NCI-H748 (cell line): ENCODE data around the gene WFIKKN2.

Experiments
- DNase-seq: peaks from one replicate; lab custom pipeline; 2025; ENCODE audit not compliant: unreplicated experiment; lab: John Stamatoyannopoulos, UW

The WFIKKN2 gene

DNA sequence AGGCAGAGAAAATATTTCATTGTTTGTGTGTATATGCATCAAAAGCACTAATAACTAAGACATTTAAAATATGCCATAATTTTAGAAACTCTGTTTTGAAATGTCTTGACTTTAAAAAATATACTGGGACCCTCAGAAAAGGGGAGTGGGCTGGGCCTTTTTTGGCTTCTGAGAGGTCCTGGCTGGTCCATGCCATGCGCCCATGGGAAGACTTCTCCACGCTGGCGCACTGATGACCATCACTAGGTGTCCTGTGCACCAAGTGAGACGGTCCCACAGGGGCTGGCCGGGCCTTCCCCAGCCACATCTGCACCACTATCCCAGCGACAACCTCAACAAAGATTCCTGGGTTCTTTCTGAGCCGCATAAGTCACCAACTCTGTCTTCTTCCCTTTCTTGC, 27.0 kb upstream of the WFIKKN2 start:
- DNase-seq = no peak

DNA sequence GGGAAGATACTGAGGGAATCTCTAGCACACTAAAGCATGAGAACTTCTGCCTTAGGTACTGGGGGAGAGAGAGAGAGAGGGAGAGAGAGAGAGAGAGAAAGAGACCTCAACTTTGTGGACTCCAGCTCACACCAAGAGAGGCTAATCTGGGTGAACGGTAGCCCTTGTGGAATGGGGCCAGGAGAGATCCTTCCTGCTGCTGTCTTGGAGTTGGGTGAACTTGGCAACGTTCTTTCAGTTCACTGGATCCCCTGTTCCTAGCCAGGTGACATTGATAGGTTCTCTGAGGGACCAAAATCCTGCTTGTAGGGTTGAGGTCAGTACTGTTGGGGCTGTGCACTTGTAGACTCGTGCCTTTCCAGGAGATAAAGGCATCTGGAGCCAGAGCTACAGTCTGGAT, 26.5 kb upstream of the WFIKKN2 start:
- no peak for DNase-seq

DNA sequence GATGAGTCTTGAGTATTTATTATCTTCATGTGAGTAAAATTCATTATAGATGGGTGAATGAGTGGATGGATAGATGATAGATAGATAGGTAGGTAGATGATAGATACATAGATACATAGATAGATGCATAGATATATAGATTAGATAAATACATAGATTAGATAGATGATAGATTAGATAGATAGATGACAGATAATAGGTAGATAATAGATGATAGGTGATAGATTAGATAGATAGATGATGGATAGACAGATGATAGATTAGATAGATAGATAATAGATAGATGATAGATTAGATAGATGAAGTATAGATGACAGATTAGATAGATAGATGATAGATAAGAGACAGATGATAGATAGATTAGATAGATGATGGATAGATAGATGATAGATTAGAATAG, 21.8 kb upstream of the WFIKKN2 start:
- no peak for DNase-seq

DNA sequence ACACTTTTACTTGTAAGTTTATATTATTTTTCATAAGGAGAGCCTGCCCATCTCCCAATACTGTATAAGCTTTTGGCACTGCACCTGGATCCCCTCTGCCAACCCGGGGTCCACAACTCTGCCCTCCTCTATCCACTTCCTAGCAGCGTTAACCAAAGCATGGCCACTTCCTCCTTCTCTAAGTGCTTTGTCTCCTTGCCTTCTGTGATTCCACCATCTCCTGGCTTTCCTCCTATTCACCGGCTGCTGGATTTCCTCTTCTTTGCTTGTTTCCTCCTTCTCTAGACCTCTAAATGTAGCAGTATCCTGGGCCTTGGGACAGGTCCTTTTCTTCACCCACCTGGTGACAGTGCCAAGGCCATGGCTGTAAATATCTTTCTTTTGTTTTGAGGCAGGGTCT, 20.0 kb upstream of the WFIKKN2 start:
- no peak for DNase-seq

DNA sequence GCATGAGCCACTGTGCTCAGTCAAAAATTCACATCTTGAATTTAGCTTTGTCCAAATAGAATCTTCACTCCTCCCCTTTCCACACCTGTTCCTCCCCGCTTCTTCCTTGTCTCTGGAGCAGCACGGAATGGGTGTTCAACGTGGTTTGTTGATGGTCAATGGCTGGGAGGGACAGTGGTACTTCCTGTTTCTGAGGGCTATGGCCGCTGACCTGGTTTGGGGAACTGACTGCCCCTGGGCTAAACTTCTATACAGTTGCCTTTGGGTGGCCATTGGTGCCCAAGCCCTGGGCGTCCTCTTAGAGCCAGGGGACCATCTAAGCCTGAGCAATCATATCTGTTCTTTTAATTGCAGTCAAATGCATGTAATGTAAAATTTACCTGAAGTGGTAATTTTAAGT, 19.1 kb upstream of the WFIKKN2 start:
- DNase-seq = no peak

DNA sequence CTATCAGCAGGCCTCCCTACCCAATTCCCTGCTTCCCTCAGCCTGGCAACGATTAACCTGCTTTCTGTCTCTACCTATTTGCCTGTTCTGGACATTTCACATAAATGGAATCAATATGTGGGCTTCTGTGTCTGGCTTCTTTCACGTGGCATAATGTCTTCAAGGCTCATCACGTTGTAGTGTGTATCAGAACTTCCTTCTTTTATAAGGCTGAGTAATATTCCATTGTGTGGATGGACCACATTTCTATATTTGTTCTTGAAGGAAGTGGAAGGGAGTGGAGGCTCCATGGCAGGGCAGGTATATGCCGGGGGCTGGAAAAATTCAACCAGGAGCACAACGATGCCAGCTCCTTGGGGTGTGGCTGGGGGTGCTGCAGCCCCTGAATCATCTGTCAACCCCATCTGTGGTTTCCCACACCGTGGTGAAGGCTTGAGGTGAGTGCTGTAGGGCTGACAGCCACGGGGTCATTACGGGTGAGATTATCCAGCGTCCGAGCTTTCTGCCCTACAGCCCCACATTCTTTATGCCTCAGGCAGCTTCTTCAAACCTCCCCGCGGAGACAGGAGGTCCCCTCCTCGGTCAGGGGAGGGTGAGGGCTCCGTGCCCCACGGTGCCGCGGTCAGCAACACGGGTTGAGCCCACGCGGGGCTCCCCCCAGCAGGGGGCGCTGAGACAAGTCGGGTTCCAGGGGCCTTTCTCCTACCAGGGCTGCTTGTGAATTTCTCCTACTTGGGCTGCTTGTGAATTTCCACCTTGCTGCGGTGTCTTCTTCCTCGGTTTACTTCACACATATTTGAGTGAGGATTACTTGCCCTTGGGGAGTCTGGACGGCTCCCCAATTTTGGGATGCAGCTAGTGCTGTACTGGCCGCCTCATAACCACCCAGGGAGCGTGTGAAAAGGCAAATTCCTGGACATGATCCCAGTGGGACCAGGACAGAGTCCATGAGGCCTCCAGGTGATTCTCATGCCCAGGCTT, 18.3 kb upstream of the WFIKKN2 start:
- peak; percentile 32 for DNase-seq

DNA sequence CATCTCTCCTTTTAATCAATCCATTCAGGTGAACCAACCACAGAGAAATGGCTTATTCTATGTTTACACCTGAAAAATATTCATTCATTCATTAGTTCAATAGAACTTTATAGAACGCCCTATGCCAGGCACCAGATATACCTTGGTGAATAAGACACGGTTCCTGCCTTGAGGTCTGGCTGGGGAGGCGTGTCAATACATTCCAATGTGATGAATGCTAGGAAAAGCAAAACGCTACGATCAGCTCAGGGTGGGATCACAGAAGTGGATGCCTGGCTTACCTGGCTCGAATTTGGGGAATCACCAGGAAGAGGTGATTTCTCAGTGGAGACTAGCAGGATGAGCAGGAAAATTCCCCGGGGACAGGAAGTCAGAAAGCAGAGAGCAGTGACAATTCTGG, 17.5 kb upstream of the WFIKKN2 start:
- DNase-seq = no peak

DNA sequence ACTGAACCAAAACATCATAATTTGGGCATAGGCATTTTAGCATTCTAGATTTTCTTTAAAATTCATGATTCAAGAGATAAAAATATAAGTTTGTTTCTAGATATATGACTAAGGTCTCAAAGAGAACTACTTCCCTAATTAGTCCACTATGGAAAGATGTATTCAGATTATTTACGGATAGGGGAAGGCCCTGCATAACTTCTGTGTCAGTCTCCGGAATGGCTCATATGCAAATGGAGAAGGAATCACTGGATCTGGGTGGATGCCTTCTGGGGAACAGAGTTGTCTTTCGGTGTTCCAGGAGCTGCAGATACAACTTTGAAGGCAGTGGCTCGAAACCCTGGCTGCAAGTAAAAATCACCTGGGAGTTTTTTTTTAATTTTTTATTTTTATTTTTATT, 17.1 kb upstream of the WFIKKN2 start:
- no peak for DNase-seq

DNA sequence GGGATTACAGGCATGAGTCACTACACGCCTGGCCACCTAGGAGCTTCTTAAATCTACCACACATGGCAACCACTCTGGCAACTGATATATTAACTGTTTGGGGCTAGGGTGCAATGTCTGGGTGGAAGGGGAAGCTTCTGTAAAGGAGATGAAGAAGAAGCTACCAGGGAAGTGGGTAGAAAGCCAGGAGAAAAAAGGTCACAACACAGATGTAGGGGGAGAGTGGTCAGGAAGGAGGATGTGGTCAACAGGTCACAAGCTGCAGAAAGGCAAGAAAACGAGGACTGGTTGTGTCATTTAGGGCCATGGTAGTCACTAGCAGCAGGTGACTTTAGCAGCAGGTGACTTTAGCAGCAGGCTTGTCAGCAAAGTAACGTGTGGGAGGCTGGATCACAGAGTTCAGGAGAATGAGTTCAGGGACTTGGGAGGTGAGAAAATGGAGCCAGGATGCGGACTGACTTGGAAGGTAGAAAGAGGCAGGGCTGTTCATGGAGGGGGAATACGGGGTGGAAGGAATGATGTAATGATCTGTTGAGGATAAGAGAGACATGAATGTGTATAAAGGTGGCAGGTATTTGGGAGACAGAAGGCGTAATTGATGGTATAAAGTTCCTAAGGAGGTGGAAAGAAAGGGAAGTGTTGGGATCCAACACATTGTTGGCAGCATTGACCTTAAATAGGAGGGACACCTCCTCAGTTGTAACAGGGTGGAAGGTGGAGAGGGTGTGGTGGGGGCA, 16.3 kb upstream of the WFIKKN2 start:
- DNase-seq = no peak

DNA sequence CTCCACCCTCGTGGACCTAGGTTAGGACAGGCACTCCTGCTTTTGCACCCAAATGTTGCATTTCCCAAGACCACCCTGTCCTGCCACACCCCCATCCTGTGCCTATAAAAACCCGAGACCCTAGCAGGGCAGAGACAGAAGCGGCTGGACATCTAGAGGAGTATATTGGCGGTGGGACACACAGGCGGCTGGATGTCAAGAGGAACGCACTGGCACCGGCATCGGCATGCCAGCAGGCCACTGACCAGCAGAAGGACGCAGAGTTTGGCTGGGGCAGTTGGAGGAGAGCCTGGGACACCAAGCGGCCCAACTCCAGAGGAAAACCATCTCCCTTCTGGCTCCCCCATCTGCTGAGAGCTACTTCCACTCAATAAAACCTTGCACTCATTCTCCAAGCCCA, 14.7 kb upstream of the WFIKKN2 start:
- no peak for DNase-seq

DNA sequence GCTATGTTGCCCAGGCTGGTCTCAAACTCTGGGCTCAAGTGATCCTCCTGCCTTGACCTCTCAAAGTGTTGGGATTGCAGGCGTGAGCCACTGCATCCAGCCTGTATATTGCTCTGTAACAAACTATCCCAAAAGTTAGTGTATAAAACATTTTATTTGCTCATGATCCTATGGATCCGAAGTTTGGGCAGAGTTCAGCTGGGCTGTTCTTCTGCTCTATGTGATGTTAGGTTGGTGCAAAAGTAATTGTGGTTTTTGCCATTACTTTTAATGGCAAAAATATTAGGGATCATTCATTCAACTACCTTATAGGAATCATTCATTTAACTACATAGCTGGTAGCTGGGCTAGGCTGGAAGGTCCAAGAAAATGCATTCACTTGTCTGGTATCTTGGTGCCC, 12.8 kb upstream of the WFIKKN2 start:
- DNase-seq = no peak

DNA sequence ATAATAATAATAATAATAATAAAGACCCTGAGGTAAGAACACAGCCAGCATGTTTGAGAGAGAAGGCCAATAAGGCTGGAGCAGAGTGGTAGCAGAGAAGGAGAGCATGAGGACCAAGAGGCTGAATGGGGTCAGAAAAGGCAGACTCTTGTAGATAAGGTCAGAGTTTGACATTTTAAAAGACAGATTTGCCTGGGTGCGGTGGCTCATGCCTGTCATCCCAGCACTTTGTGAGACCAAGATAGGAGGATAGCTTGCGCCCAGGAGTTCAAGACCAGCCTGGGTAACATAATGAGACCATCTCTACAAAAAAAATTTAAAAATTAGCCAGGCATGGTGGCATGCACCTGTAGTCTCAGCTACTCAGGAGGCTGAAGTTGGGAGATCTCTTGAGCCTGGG, 11.0 kb upstream of the WFIKKN2 start:
- no peak for DNase-seq

DNA sequence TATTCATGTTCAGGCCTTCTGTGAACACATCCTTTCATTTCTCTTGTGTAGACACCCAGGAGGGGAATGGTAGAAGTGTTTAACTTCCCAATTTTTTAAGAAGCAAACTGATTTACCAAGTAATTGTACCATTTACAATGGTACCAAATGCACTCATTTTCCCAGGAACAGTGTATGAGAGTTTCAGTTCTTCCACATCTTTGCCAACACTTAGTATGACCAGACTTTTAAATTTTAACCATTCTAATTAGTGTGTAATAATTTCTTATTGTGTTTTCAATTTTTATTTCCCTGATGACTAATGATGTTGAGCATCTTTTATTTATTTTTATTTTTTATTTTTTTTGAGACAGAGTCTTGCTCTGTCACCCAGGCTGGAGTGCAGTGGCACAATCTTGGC, 10.2 kb upstream of the WFIKKN2 start:
- DNase-seq = no peak

DNA sequence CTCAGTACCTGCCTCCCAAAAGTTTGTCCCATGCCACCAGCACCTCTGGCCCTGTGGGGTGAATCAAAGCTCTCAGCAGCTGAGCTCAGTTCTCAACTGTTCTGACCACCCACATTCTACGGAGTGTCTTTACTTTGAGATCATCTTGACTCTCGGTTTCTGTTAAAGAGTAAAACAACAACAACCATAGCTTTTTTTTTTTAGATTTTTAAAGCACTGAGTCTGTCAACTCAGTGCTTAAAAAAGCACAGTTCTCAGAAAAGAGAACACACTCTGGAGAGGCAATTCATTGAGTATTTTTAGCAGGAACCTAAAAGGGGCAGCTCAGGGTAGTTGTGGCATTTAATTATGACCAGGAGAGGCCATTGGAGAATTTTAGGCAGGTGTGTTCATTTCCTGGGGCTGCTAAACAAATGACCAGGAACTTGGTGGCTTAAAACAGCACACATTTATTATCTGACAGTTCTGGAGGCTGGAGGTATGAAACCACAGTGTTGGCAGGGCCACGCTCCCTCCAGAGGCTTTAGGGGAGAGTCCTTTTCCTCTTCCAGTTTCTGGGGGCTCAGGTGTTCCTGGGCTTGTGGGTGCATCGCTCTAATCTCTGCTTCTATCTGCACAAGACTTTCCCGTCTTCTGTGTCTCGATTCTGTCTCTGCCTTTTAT, 6.7 kb upstream of the WFIKKN2 start:
- DNase-seq = no peak

DNA sequence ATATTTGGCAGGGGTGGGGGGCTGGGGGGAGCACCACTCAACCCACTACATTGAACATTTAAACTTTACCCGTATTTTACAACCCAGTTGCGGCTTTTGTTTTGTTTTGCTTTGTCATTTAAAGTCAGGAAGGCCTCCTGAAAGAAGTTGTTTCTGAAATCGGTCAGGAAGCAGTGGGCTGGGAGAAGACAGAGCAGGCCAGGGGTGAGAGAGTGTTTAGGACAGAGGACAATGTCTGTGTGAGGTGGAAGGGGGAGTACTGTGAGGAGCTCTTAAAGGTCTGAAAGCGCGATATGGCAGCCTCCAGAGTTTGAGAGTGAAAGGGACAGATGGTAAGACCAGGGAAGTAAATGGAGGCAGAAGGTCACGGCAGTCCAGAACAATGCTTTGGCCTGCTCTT, 6.1 kb upstream of the WFIKKN2 start:
- no peak for DNase-seq

DNA sequence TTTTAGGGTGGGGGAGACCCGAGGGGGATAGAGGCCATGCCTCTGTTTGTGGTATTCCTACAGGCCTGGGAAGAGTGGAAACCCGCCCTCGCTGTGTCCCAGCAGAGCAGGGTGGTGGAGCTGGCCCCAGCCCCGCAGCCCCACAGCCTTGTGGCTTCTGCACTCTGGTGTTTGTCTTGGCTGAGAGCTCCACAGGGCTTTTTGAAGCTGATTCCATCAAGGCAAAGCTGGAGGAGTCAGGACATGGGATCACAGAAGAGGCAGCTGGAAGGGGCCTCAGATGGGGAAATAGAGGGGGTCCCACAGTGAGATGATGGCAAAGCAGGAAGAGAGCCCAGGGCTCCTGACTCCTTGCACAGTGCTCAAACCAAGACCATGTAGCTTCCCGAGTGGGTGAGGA, 5.0 kb upstream of the WFIKKN2 start:
- DNase-seq = no peak

DNA sequence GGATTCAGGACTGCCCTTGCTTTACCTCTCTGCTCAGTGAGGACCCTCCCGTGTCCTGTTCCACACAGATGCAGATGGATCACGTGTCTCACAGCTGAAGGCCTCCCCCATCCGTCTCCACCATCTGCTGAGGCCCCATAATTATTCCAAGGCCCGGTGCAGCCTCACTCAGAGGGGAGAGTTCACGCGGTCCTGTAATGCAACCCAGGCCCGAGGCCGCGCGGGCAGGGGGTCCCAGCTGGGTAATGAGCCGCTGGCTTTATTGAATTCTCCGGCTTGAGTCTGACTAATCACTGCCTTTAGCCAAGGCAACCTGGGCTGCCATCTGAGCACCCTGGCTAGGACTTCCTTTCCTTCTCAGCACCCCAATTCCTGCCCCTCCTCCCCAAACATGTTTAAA, 4.4 kb upstream of the WFIKKN2 start:
- DNase-seq = no peak

DNA sequence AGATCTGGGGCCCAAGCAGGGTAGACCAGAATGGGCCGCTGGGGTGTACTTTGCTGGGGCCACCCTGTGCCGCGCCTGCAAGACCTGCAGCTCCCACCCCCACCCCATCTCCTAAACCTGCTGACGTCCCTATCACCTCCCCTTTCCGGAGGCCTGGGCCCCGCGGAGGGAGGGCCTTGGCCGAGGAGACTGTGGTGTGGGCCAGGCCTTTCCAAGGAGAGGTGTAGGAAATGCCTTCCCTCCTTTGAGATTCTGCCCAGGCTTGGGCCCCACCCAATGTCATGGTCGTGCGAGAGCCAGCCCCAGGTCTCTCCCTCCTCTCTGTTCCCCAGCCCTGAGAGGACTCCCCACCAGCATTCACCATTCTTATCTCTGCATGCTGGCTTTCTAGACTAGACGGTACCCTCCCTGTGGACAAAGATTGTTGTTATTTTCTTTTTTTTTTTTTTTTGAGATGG, 3.9 kb upstream of the WFIKKN2 start:
- no peak for DNase-seq

DNA sequence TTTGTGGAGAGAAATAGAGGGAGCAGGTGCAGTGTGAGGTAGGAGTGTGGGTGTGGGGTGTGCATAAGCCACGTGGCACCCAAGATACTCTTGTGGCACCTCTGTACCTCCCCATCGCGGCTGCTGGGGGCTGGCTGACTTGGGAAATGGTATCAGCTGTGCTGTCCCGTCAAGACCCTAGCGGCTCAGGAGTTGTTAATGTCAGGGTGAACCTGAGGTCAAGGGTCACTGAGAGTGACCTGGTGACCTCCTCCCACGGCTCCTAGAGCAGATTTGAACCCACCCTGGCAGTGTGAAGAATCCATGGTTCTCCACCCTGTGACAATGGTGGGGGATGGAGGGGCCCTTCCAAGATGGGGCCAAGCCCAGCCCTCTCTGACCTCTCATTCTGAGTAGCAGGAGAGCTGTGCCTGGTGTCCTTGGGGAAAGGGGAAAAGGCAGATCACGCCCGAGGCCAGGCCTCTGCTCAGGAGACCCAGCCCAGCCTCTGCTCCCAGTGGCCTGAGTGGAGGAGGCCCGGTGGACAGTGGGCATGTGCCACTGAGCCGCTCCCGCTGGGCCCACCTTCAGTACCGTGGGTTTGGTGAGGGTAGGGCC, 3.0 kb upstream of the WFIKKN2 start:
- DNase-seq = no peak

DNA sequence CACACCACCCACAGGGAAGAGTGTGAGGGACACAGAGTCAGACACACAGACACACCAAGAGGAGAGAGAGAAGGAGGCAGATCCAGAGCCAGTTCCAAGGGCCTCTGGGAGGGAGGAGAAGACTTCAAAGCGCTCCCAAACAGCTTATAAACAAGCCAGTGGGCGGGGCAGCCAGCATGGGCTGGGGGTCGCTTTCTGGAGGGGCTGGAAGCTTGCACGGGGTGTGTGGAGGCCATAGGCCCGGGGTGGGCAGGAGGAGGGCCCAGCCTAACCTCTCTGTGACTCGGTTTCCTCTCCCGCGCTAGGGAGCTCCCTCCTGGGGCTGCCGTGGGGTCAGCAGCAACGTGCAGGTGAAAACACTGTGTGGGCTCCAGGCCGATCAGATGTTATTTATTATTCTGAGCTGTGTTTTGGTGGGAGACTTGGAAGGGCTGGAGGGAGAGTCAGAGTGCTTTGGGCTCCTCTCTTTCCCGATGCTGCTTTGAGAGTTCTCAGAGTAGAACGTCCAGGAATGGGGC, 2.5 kb upstream of the WFIKKN2 start:
- DNase-seq = no peak
